Spleen (tissue), 7 donors: ENCODE data around the gene HOXD12.

Source experiments
- CTCF ChIP-seq, 11 experiments: fragments of 200-600 bp in 7 of 11; fragments of 450-650 bp in 4 of 11; sonication (generic) in 4 of 11; IDR thresholded peaks in 8 of 11; conservative IDR thresholded peaks in 3 of 11; 1 replicate in 7 of 11; 2 replicates in 4 of 11; pipeline versions ENCODE4 v1.4.0 to v1.8.0; 2016 to 2021; ENCODE audit warnings: antibody characterized with exemption in 11 of 11, inconsistent platforms in 4 of 11, mild to moderate bottlenecking in 1 of 11
- POLR2A ChIP-seq, 3 donors: fragments of 450-650 bp; IDR thresholded peaks; one replicate each; pipeline ENCODE4 v1.5.1; 2017; ENCODE audit warnings: antibody characterized with exemption in 3 of 3, mild to moderate bottlenecking in 1 of 3
- POLR2AphosphoS5 ChIP-seq, 3 donors: sonication (generic); formaldehyde crosslinking; IDR thresholded peaks; one replicate each; pipeline ENCODE4 v1.5.1; 2017; ENCODE audit warnings: antibody characterized with exemption in 3 of 3
- donor health status: DM: no; HTN: no; CAD: no; lungs with moderate emphysema.
- donor health status: DM: no; HTN: no; CAD: no.
- donor health status: DM: no; HTN: no; CAD: no.

GRCh38 chr2:176098366-176099158 lies 1.0 kb upstream of the HOXD12 start:
- no peak for TF ChIP-seq CTCF (IDR thresholded peaks at IDR 0.05 in 8 of 11, conservative IDR thresholded peaks at IDR 0.05 in 3 of 11)
- TF ChIP-seq POLR2A (IDR thresholded peaks at IDR 0.05) = no peak
- TF ChIP-seq POLR2AphosphoS5 (IDR thresholded peaks at IDR 0.05) = no peak
